ES-I3 (cell line): ENCODE measurements around the gene PAN3.

Experiments used
- H3K36me3 ChIP-seq: 2 replicates; pipeline ENCODE4 v1.6.1; 2013; ENCODE audit warnings: mild to moderate bottlenecking, low read length, control low read depth, moderate library complexity; ENCODE audit not compliant: insufficient read depth
- H3K4me1 ChIP-seq: 2 replicates; pipeline ENCODE4 v1.6.1; 2013; ENCODE audit warnings: mild to moderate bottlenecking, control low read depth, low read length; ENCODE audit not compliant: insufficient read depth
- H3K9ac ChIP-seq: 2 replicates; pipeline ENCODE4 v1.6.1; 2013; ENCODE audit warnings: low read depth, mild to moderate bottlenecking, low read length, moderate library complexity
- H3K9me3 ChIP-seq: 2 replicates; pipeline ENCODE4 v1.6.1; 2013; ENCODE audit warnings: mild to moderate bottlenecking, low read length, moderate library complexity; ENCODE audit not compliant: control insufficient read depth, insufficient read depth

PAN3 gene

DNA sequence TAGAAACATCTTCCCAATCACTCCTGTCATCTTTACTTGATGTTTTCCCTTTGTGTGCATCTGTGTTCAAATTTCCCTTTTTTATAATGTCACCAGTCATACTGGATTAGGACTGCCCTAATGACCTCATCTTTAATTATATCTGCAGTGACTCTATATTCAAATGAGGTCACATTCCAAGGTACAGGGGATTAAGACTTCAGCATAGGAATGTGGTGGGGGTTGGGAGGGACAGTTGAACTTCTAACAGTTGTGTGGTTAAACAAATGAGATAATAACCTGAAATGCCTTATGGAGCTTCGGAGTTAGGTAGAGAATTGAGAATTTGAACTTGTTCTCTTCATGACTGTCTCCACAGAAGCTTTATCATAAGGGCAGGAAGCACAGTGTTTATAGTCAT is 23.0 kb downstream of the PAN3 start:
- peaks cover 18% of the 10 kb centered on the region for H3K4me1 ChIP-seq
- H3K9ac ChIP-seq, result peak overlapping the region; percentile 24
- H3K36me3 ChIP-seq, result no peaks in the 10 kb centered on the region
- H3K9me3 ChIP-seq, result peaks cover 7% of the 10 kb centered on the region

DNA sequence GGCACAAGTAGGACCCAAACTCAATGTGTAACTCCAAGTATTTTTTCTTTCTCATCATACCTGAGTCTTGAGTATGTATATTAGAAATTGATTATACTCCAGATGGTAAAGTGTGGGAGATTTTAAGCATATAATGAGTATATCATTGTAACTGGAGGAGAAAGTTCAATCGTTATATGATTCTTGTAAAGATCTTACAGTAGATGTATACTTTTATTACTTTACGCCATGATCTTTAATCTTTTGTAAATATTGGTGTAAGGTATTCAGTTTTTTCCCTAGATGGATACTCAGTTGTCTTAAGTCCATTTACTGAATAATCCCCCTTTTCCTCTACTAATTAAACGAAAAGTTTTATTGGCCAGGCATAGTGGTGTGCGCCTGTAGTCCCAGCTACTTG is 25.2 kb downstream of the PAN3 start:
- H3K4me1 ChIP-seq, result peaks cover 18% of the 10 kb centered on the region
- no peak overlapping the region for H3K9ac ChIP-seq
- H3K36me3 ChIP-seq, result no peaks in the 10 kb centered on the region
- peaks cover 4% of the 10 kb centered on the region; the same call in 1 of the 2 replicates for H3K9me3 ChIP-seq

DNA sequence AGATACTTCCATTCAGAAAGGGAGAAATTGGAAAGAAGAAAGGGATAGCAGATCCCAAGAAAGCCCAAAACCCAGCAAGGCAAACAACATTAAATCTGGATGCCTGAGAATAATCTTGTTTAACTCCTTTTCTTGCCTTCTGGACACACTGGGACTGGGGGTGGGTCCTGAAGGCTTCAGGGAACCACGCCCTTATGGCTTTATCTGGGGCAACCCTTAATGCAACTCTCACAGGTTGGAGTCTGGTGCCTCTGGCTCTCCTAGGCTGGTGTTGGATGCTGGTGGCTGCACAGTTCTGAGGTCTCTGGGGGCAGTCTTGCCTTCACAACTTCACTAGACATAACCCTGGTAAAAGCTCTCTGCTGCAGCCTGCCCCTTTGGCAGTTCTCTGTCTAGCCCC is 27.9 kb downstream of the PAN3 start:
- no peak overlapping the region for H3K9ac ChIP-seq
- H3K4me1 ChIP-seq, result peaks cover 10% of the 10 kb centered on the region
- no peaks in the 10 kb centered on the region for H3K9me3 ChIP-seq
- H3K36me3 ChIP-seq, result no peaks in the 10 kb centered on the region

DNA sequence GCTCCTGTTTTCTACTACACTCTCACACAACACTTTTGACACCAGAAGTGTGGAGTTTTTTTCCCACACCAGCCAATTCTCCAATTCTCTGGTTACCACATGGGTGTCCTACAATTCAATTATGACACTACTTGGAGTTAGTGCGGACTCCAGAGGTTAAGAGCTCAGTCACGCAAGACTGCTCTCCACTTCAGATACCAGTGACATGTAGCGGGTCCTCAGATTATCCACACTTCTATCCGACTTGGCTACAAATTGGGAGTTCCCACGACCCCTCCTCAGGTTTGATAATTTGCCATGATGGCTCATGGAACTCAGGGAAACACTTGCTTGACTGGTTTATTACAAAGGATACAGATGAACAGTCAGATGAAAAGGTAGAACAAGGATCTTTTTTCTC is 32.9 kb downstream of the PAN3 start:
- Histone ChIP-seq H3K4me1 (no peaks in the 10 kb centered on the region), H3K9ac (no peak overlapping the region), H3K9me3 (no peaks in the 10 kb centered on the region), H3K36me3 (no peaks in the 10 kb centered on the region; the same call in 1 of the 2 replicates)

DNA sequence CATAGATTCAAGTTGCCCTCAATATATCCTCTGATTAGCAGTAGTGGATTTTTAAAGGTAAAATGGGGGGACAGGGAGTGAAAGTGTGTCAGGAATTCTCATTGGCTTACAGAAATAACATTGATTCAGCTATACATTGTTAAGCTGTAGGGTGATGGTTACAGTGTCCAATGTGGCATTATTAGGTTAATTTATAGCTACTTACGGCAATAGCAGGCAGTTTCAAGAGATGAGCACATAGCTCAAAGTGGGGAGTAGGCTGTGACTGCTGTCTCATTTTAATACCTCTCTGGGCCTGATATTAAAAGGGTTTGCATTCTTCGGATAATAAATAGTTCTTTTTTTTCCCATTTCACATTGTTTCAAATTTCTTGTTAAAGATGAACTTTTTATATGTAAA is 34.6 kb downstream of the PAN3 start:
- Histone ChIP-seq H3K4me1 (no peaks in the 10 kb centered on the region), H3K9ac (no peak overlapping the region), H3K36me3 (no peaks in the 10 kb centered on the region; the same call in 1 of the 2 replicates), H3K9me3 (no peaks in the 10 kb centered on the region)

DNA sequence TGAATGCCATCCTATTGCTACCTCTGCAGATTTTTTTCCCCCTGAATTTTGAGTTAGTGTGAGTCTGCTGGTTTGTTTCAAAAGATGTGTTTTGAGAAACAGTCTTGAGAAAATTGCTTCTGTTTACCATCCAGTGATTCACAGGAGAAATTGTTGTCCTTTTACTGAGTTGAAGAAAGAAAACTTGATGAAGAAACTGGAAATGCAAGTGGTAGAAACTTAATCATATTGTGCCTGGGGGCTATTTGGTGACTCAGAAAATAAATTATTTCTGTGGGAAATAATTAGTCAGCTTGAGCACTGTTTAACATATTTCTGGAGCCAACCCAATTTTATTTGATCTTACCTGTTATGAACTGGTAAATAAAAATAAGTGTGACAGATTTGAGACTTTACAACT is 35.4 kb downstream of the PAN3 start:
- no peaks in the 10 kb centered on the region; the same call in 1 of the 2 replicates for H3K36me3 ChIP-seq
- no peak overlapping the region for H3K9ac ChIP-seq
- H3K4me1 ChIP-seq, result no peaks in the 10 kb centered on the region
- no peaks in the 10 kb centered on the region for H3K9me3 ChIP-seq

DNA sequence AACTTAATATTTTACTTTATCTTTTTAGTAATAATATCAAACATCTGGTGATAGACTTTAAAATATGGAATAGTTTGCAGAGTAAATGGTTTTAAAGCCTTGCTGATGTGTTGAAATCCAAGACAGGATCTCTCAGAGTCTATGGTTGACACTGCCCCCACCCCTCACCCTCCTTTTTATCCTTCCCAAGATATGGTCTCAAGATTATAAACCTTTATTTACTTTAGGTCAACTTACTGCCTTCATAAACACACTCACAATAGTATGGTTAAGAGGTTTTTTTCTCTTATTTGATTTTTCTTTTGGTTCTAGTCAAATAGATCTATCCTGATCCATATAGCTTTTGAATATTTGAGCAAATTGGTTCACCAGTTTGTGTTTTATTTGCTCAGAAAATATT is 39.0 kb downstream of the PAN3 start:
- no peaks in the 10 kb centered on the region for H3K4me1 ChIP-seq
- H3K9ac ChIP-seq, result no peak overlapping the region
- no peaks in the 10 kb centered on the region for H3K9me3 ChIP-seq
- H3K36me3 ChIP-seq, result no peaks in the 10 kb centered on the region; the same call in 1 of the 2 replicates

DNA sequence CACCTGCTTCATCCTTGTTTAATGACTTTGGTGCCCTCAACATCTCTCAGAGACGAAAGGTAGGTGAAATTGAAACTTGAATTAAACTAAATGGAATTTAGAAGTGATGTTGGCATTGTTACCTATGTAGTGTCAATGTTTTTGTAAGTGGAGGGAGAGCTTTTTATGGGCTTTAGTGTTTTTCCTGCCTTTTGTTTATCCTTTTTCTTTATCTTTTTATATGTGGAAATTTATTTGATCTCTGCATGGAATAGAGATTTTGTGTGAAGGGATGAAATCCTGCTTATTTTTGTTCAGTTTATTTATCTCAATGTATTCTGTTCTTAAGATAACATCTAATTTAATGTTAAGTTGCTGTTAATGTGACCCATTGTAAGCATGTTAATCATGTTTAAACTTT is 39.5 kb downstream of the PAN3 start:
- no peaks in the 10 kb centered on the region for H3K4me1 ChIP-seq
- no peak overlapping the region for H3K9ac ChIP-seq
- H3K9me3 ChIP-seq, result no peaks in the 10 kb centered on the region
- no peaks in the 10 kb centered on the region; the same call in 1 of the 2 replicates for H3K36me3 ChIP-seq

DNA sequence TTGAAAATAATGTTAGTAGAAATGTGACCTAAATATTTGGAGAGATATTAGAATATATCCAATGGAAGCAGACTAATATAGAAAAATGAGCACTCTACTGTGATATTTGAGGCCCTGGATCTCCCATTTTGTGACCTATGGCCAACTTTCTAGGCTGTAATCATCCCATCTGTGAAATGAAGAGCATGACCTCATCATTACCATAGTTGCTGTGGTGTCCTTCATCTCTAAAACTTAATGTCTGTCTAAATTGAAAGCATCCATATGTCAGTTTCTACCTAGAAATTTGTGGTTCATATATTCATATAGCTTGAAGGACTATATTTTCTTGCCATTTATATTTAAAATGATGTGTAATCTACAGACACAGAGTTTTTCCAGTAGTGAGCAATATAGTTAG is 41.6 kb downstream of the PAN3 start:
- Histone ChIP-seq H3K36me3 (no peaks in the 10 kb centered on the region), H3K9ac (no peak overlapping the region), H3K4me1 (no peaks in the 10 kb centered on the region), H3K9me3 (no peaks in the 10 kb centered on the region)

DNA sequence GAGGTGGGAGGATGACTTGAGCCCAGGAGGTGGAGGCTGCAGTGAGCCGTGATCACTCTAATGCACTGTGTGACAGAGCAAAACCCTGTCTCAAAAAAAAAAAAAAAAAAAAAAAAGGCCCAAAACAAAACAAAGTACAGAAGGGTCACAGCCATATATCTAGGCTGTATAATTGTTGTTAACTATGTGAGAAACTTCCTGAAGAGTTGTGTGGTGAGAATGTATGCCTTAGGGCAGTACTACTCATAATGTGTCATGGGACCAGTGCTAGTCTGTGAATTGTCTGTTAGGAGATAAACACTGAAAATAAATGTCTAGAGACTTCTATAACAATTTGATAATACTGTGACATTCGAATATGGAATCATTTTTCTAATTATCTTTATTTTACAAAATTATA is 43.1 kb downstream of the PAN3 start:
- H3K9ac ChIP-seq, result no peak overlapping the region

DNA sequence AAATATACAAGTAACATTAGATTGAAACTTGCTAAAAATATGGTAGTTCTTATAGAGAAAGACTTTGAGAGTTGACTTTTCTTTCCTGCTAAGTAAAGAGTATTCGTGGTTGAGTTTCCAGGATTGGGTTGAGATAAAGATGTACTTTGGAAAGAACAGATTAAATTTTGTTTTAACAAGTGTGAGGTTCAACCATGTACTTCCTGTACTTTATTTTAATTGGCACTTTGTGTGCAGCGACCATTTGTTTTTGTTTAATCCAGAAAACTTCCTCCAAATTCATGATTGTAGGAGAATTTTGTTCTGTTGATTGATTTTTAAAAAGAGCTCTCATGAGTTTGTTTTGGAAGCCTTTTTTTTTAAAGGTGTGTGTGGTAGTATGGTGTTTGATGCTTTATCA is 46.9 kb downstream of the PAN3 start:
- H3K4me1 ChIP-seq, result no peaks in the 10 kb centered on the region
- no peaks in the 10 kb centered on the region for H3K9me3 ChIP-seq
- no peaks in the 10 kb centered on the region for H3K36me3 ChIP-seq
- H3K9ac ChIP-seq, result no peak overlapping the region

More for the DNA sequence above, 43.1 kb downstream of the PAN3 start:
- H3K4me1 ChIP-seq, result no peaks in the 10 kb centered on the region
- H3K9me3 ChIP-seq, result no peaks in the 10 kb centered on the region
- H3K36me3 ChIP-seq, result no peaks in the 10 kb centered on the region

DNA sequence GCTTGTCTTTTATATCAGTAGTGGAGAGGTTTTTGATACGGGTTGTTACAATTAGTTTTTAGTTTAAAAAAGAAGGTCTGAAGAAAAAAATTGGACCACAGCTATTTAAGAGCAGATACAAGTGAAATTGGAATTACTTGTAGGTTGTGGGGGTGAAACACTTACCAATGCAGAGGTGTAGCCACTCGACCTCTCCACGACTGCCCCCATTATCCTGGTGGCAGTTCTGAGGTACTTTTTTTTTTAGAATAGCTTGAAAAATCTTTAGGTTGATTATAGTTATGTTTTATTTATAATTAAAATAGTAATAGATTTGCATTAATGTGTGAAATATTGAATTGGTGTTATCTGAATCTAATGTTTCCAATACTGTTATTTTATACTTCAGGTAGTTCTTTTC is 60.7 kb downstream of the PAN3 start:
- Histone ChIP-seq H3K9me3 (no peaks in the 10 kb centered on the region), H3K36me3 (no peaks in the 10 kb centered on the region), H3K4me1 (no peaks in the 10 kb centered on the region), H3K9ac (no peak overlapping the region)

DNA sequence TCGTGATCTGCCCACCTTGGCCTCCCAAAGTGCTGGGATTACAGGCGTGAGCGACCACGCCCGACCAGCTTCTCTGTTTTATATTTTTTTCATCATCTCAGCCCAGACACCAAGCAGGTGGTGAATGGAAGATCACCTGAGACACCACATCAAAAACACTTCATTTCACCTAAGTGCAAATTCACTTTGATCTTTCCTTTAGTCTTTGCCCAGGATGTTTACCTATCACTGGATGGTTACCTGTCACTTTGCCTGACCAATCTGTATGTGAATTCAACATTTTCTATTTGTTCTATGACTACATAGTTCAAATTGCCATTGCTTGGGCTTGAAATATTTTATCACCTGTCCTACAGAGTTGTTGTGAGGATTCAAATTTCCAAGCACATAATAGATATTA is 65.7 kb downstream of the PAN3 start:
- no peaks in the 10 kb centered on the region for H3K4me1 ChIP-seq
- H3K9me3 ChIP-seq, result no peaks in the 10 kb centered on the region
- H3K36me3 ChIP-seq, result no peaks in the 10 kb centered on the region
- H3K9ac ChIP-seq, result no peak overlapping the region

DNA sequence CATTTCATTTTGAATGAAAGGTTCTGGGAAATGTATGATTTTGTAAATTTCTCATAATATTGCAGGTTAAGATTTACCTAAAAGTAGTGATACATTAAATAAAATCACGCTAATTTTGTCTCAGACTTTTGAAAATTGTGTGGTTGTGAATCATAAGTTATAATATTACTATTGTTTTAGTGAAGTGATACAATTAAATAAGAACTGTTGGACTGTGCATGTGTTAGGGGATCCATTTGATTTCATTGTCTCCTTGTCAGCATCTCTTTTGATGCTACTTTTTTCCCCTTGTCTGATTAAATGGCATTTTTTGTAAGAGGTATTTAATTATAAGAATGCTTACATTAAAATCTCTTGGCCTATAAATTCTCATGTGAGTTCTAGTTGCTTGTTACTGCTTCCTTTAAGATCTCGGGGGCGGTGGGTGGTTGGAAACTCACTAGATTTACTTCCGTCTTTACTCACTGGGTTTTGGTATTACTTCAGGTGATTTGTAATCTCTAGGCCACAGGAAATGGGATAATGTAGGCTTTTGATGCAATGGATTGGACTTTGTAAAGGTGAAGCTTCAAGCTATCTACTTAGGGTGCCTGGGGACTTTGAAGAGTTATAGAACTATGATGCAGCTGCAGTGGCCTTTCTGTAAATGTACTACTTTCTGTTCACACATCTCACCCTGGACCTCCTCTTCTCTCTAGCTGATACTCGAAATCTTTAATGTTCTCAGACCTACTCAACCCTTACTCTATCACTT is 66.5 kb downstream of the PAN3 start:
- Histone ChIP-seq H3K9me3 (no peaks in the 10 kb centered on the region), H3K36me3 (no peaks in the 10 kb centered on the region), H3K4me1 (no peaks in the 10 kb centered on the region), H3K9ac (no peak overlapping the region)

DNA sequence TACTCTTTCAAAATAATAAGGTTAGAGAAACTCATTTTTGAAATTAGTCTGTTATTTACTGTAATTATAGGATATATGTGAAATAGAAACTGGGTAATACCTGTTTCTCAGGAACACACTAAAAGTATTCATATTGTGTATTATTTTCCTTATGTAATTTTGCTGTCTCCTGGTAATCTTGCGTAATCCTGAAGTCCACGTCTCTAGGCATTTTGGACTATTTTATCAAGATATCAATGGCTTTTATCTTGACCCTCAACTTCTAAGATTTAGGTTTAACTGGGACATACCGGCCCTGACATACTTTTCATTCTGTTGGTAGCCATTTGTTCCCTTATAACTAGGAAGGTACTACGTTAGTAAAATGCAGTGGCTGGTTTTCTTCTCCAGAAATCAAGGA is 80.3 kb downstream of the PAN3 start:
- Histone ChIP-seq H3K4me1 (no peaks in the 10 kb centered on the region), H3K9me3 (no peaks in the 10 kb centered on the region), H3K36me3 (no peaks in the 10 kb centered on the region), H3K9ac (no peak overlapping the region)
